RWPE2 (cell line): Measurements from ENCODE around the gene FRY.

Experiments
- ATAC-seq: fragments of 200-7000 bp; cut with Tn5 transposase; 3 replicates; pipeline ENCODE4 v1.9.1; 2021; ENCODE audit warnings: low read depth
- DNase-seq: peaks from one replicate; pipeline ENCODE4 v3.0.0-alpha.2; 2020; ENCODE audit warnings: low spot score
- H3K27ac ChIP-seq: fragments of 450-650 bp; 2 replicates; pipeline ENCODE4 v1.5.1; 2017; ENCODE audit warnings: mild to moderate bottlenecking; ENCODE audit not compliant: poor library complexity, severe bottlenecking
- H3K27me3 ChIP-seq: fragments of 250-450 bp; sonication (Bioruptor Pico); 2 replicates; pipeline ENCODE4 v1.5.1; 2021; ENCODE audit warnings: mild to moderate bottlenecking, moderate library complexity; ENCODE audit not compliant: insufficient read depth, poor library complexity, severe bottlenecking
- H3K36me3 ChIP-seq: fragments of 250-450 bp; sonication (Bioruptor Pico); 2 replicates; pipeline ENCODE4 v1.5.1; 2020; ENCODE audit warnings: low read depth, mild to moderate bottlenecking, moderate library complexity
- H3K4me1 ChIP-seq: fragments of 250-450 bp; sonication (Bioruptor Pico); 2 replicates; pipeline ENCODE4 v1.5.1; 2021; ENCODE audit warnings: mild to moderate bottlenecking, moderate library complexity; ENCODE audit not compliant: insufficient read depth, poor library complexity, severe bottlenecking
- H3K4me3 ChIP-seq: fragments of 250-450 bp; sonication (Bioruptor Pico); 2 replicates; pipeline ENCODE4 v1.5.1; 2021; ENCODE audit warnings: mild to moderate bottlenecking, moderate library complexity; ENCODE audit not compliant: severe bottlenecking
- H3K9me3 ChIP-seq: fragments of 250-450 bp; sonication (Bioruptor Pico); 2 replicates; pipeline ENCODE4 v1.5.1; 2021; ENCODE audit warnings: mild to moderate bottlenecking, moderate library complexity; ENCODE audit not compliant: severe bottlenecking
- CTCF ChIP-seq: fragments of 450-650 bp; IDR thresholded peaks from one replicate; pipeline ENCODE4 v1.5.1; 2017; ENCODE audit warnings: mild to moderate bottlenecking, moderate library complexity; ENCODE audit not compliant: poor library complexity, severe bottlenecking

Gene FRY

DNA sequence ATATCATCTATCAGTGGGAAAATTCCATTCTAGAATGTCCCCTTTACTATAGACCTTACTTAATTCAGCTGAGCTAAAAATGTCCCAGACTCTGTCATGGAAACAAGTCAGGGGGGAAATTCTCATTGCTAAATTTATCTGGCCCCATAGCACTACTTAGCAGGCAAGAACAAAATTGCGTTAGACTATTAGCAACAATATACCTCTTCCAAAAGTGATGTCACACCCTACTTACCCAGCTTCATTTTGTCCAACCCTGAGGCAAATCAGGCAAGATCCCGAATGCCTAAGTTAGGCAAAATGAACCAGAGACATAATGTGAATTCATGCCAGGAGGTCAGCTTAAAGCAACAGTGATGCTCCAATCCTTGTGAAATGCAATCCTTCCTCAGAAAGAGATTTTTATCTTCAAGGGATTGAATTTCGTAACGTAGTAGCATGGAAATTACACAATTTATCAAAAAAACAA, 93.7 kb downstream of the FRY start:
- Histone ChIP-seq H3K27me3 (no peaks in the 10 kb centered on the region), H3K9me3 (no peaks in the 10 kb centered on the region), H3K27ac (no peak overlapping the region), H3K4me1 (peaks cover 5% of the 10 kb centered on the region), H3K4me3 (no peak overlapping the region), H3K36me3 (no peaks in the 10 kb centered on the region)
- ATAC-seq (peak; percentile 35; the same call in 1 of the 3 replicates), DNase-seq (no peak)
- no peak for TF ChIP-seq CTCF

GRCh38 chr13:32125751-32126150, 94.2 kb downstream of the FRY start:
- no peak for TF ChIP-seq CTCF
- Histone ChIP-seq H3K4me1 (peaks cover 5% of the 10 kb centered on the region), H3K27me3 (no peaks in the 10 kb centered on the region), H3K4me3 (no peak overlapping the region), H3K36me3 (no peaks in the 10 kb centered on the region), H3K27ac (no peak overlapping the region), H3K9me3 (no peaks in the 10 kb centered on the region)
- ATAC-seq, result no peak
- DNase-seq, result no peak

GRCh38 chr13:32126278-32126677, 94.7 kb downstream of the FRY start:
- Histone ChIP-seq H3K9me3 (no peaks in the 10 kb centered on the region), H3K36me3 (no peaks in the 10 kb centered on the region), H3K27ac (no peak overlapping the region), H3K27me3 (no peaks in the 10 kb centered on the region), H3K4me1 (peaks cover 5% of the 10 kb centered on the region), H3K4me3 (no peak overlapping the region)
- DNase-seq, result no peak
- ATAC-seq, result no peak
- no peak for TF ChIP-seq CTCF

DNA sequence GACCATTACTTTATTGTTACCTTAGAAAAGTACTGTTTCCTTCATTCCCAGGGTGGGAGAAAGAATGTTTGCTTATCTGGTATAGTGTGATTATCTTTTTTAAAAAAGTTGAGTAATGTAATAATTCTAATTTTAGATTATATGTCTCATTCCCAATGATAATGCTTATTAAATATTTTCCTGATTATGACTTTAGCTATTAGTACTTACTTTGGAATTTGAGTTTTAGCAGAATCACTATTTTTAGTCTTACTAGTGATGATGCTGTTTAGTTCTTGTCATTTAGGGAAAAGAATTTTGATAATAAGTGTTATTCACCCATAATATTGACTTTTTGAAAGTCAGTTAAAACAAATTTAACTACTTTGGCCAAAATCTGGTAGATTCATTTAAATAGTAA, 95.2 kb downstream of the FRY start:
- ATAC-seq (no peak), DNase-seq (no peak)
- no peak for TF ChIP-seq CTCF
- Histone ChIP-seq H3K36me3 (no peaks in the 10 kb centered on the region), H3K4me3 (no peak overlapping the region), H3K9me3 (no peaks in the 10 kb centered on the region), H3K27me3 (no peaks in the 10 kb centered on the region), H3K4me1 (peaks cover 5% of the 10 kb centered on the region), H3K27ac (no peak overlapping the region)

- ATAC-seq, result no peak
- no peak overlapping the region for H3K27ac ChIP-seq
- no peak for TF ChIP-seq CTCF
These were observed 96.1 kb downstream of the FRY start for GRCh38 chr13:32127691-32128090.

More at GRCh38 chr13:32127691-32128090, 96.1 kb downstream of the FRY start:
- H3K36me3 ChIP-seq, result no peaks in the 10 kb centered on the region
- no peaks in the 10 kb centered on the region for H3K27me3 ChIP-seq
- H3K4me3 ChIP-seq, result no peak overlapping the region
- peaks cover 5% of the 10 kb centered on the region for H3K4me1 ChIP-seq
- no peak for DNase-seq
- H3K9me3 ChIP-seq, result no peaks in the 10 kb centered on the region
